WTC11 (cell line): ENCODE results near the gene PEX6. TPM values are rescaled to one million over a fixed set of nuclear protein-coding genes. Genes with fewer than 3 reads are reported as not detected.

Experiments used
- ATAC-seq: fragments of 200-7000 bp; cut with Tn5 transposase; 2 replicates; pipeline ENCODE4 v1.10.0; 2021; ENCODE audit warnings: mild to moderate bottlenecking, moderate library complexity
- CTCF ChIA-PET: fragments of 300-600 bp; sonication (Branson Sonifier 250); formaldehyde crosslinking; loops from one replicate; lab custom pipeline; 2021; ENCODE audit warnings: antibody characterized with exemption; lab: Charles Lee
- POLR2A ChIA-PET: fragments of 350-600 bp; sonication (Branson Sonifier 250); formaldehyde crosslinking; loops from one replicate; lab custom pipeline; 2021; ENCODE audit warnings: antibody characterized with exemption; lab: Charles Lee
- DNase-seq: peaks from one replicate; pipeline ENCODE4 v3.0.0; 2021; ENCODE audit warnings: low spot score
- H3K27ac Mint-ChIP-seq: 2 replicates; pipeline ENCODE4 v1.8.0; 2021; ENCODE audit warnings: mixed read lengths
- H3K27me3 Mint-ChIP-seq: 2 replicates; pipeline ENCODE4 v1.8.0; 2021; ENCODE audit warnings: low read depth, mild to moderate bottlenecking, moderate library complexity, mixed read lengths
- H3K36me3 Mint-ChIP-seq: 2 replicates; pipeline ENCODE4 v1.8.0; 2021; ENCODE audit warnings: mixed read lengths
- H3K4me1 Mint-ChIP-seq: 2 replicates; pipeline ENCODE4 v1.8.0; 2022; ENCODE audit warnings: mixed read lengths
- H3K4me3 Mint-ChIP-seq: 2 replicates; pipeline ENCODE4 v1.8.0; 2021; ENCODE audit warnings: mild to moderate bottlenecking, moderate library complexity, mixed read lengths
- H3K9me3 Mint-ChIP-seq: 2 replicates; pipeline ENCODE4 v1.8.0; 2021; ENCODE audit warnings: mixed read lengths
- CDX4 ChIP-seq: fragments of 250-450 bp; sonication (Bioruptor Pico); IDR thresholded peaks from 2 replicates; pipeline ENCODE4 v1.9.0; 2021; ENCODE audit warnings: moderate library complexity, mild to moderate bottlenecking, inconsistent platforms, borderline replicate concordance
- CREM ChIP-seq: sonication (generic); formaldehyde crosslinking; IDR thresholded peaks from 2 replicates; pipeline ENCODE4 v1.8.1; 2022; ENCODE audit warnings: mild to moderate bottlenecking, missing genetic modification reagents, moderate library complexity
- ETV6 ChIP-seq: sonication (generic); formaldehyde crosslinking; IDR thresholded peaks from 2 replicates; pipeline ENCODE4 v1.8.1; 2022; ENCODE audit warnings: mild to moderate bottlenecking, missing genetic modification reagents
- GABPB1 ChIP-seq: sonication (generic); formaldehyde crosslinking; IDR thresholded peaks from 2 replicates; pipeline ENCODE4 v1.8.1; 2023; ENCODE audit warnings: mild to moderate bottlenecking, missing genetic modification reagents
- IRF2 ChIP-seq: sonication (generic); formaldehyde crosslinking; IDR thresholded peaks from 2 replicates; pipeline ENCODE4 v1.8.0; 2022; ENCODE audit warnings: low read depth, missing genetic modification reagents, borderline replicate concordance
- JUN ChIP-seq: sonication (generic); formaldehyde crosslinking; IDR thresholded peaks from 2 replicates; pipeline ENCODE4 v1.8.0; 2023; ENCODE audit warnings: mild to moderate bottlenecking, missing genetic modification reagents
- NFATC4 ChIP-seq: fragments of 250-450 bp; sonication (Bioruptor Pico); IDR thresholded peaks from 2 replicates; pipeline ENCODE4 v1.9.0; 2021; ENCODE audit warnings: mild to moderate bottlenecking
- SP1 ChIP-seq: sonication (generic); formaldehyde crosslinking; conservative IDR thresholded peaks from 2 replicates; pipeline ENCODE4 v1.8.1; 2022; ENCODE audit warnings: missing genetic modification reagents
- TEAD4 ChIP-seq: sonication (generic); formaldehyde crosslinking; IDR thresholded peaks from 2 replicates; pipeline ENCODE4 v1.8.0; 2022; ENCODE audit warnings: mild to moderate bottlenecking, missing genetic modification reagents
- ZNF121 ChIP-seq: sonication (generic); formaldehyde crosslinking; IDR thresholded peaks from 2 replicates; pipeline ENCODE4 v1.8.0; 2023; ENCODE audit warnings: missing genetic modification reagents
- ZNF281 ChIP-seq: sonication (generic); formaldehyde crosslinking; IDR thresholded peaks from 2 replicates; pipeline ENCODE4 v1.8.0; 2023; ENCODE audit warnings: mild to moderate bottlenecking, missing genetic modification reagents
- ZNF423 ChIP-seq: fragments of 250-450 bp; sonication (Bioruptor Pico); IDR thresholded peaks from 2 replicates; pipeline ENCODE4 v2.1.2; 2022; ENCODE audit warnings: mild to moderate bottlenecking, moderate library complexity
- total RNA-seq: library from RNA; stranded (reverse); gene quantifications from 3 replicates; pipeline ENCODE4 v1.2.3, GENCODE V29; 2021
- TF ChIP-seq, protein P1 (sequence below): sonication (generic); formaldehyde crosslinking; IDR thresholded peaks from 2 replicates; pipeline ENCODE4 v1.8.1; 2023; ENCODE audit warnings: mild to moderate bottlenecking, missing genetic modification reagents
- TF ChIP-seq, protein P2 (sequence below): sonication (generic); formaldehyde crosslinking; IDR thresholded peaks from 2 replicates; pipeline ENCODE4 v1.8.0; 2022; ENCODE audit warnings: mild to moderate bottlenecking, missing genetic modification reagents
- TF ChIP-seq, protein P3 (sequence below): sonication (generic); formaldehyde crosslinking; IDR thresholded peaks from 2 replicates; pipeline ENCODE4 v1.8.0; 2023; ENCODE audit warnings: missing genetic modification reagents
- TF ChIP-seq, protein P4 (sequence below): fragments of 250-450 bp; sonication (Bioruptor Pico); IDR thresholded peaks from 2 replicates; pipeline ENCODE4 v1.9.0; 2021; ENCODE audit warnings: mild to moderate bottlenecking, borderline replicate concordance

Gene PEX6
- total RNA-seq, 1 experiment from 2014 or later: 8.2 TPM

- TF ChIP-seq ZNF281 (CRISPR knock-in tag) (no peak), CREM (CRISPR knock-in tag) (no peak), ZNF423 (CRISPR knock-in tag) (no peak), TEAD4 (CRISPR knock-in tag) (no peak), JUN (CRISPR knock-in tag) (no peak), IRF2 (CRISPR knock-in tag) (no peak), SP1 (no peak), NFATC4 (CRISPR knock-in tag) (no peak)
- TF ChIP-seq, protein P1, sequence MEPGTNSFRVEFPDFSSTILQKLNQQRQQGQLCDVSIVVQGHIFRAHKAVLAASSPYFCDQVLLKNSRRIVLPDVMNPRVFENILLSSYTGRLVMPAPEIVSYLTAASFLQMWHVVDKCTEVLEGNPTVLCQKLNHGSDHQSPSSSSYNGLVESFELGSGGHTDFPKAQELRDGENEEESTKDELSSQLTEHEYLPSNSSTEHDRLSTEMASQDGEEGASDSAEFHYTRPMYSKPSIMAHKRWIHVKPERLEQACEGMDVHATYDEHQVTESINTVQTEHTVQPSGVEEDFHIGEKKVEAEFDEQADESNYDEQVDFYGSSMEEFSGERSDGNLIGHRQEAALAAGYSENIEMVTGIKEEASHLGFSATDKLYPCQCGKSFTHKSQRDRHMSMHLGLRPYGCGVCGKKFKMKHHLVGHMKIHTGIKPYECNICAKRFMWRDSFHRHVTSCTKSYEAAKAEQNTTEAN (CRISPR knock-in tag): no peak
Measured at GRCh38 chr6:43020052-43020705, 41.2 kb upstream of the PEX6 start (continued).

DNA sequence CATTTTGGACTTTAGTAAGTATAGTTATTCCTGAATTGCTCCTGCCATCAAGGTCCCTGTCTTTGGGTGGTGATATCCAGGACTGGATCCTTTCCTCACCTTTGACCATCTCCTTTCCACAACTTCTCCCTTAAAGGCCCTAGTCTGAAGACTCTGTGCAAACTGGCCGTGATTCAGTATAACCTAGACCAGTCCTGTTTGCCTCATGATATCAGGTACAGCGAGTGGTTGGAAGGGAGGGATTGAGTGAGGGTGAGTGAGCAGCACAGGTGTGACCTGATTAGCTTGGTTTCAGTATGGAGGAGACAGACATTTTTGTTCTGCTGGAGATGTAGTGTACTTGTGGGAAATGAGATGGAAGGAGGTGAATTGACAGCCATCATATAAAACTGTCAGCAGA, 40.2 kb upstream of the PEX6 start:
- TF ChIP-seq CDX4 (CRISPR knock-in tag): no peak
- no peak for TF ChIP-seq GABPB1 (CRISPR knock-in tag)
- TF ChIP-seq, protein P2, sequence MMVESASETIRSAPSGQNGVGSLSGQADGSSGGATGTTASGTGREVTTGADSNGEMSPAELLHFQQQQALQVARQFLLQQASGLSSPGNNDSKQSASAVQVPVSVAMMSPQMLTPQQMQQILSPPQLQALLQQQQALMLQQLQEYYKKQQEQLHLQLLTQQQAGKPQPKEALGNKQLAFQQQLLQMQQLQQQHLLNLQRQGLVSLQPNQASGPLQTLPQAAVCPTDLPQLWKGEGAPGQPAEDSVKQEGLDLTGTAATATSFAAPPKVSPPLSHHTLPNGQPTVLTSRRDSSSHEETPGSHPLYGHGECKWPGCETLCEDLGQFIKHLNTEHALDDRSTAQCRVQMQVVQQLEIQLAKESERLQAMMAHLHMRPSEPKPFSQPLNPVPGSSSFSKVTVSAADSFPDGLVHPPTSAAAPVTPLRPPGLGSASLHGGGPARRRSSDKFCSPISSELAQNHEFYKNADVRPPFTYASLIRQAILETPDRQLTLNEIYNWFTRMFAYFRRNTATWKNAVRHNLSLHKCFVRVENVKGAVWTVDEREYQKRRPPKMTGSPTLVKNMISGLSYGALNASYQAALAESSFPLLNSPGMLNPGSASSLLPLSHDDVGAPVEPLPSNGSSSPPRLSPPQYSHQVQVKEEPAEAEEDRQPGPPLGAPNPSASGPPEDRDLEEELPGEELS (CRISPR knock-in tag): no peak
- TF ChIP-seq ZNF121 (CRISPR knock-in tag): no peak
- no peak for TF ChIP-seq NFATC4 (CRISPR knock-in tag)
- TF ChIP-seq, protein P3, sequence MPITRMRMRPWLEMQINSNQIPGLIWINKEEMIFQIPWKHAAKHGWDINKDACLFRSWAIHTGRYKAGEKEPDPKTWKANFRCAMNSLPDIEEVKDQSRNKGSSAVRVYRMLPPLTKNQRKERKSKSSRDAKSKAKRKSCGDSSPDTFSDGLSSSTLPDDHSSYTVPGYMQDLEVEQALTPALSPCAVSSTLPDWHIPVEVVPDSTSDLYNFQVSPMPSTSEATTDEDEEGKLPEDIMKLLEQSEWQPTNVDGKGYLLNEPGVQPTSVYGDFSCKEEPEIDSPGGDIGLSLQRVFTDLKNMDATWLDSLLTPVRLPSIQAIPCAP (CRISPR knock-in tag): no peak
- no peak for TF ChIP-seq ETV6 (CRISPR knock-in tag)
- TF ChIP-seq, protein P4, sequence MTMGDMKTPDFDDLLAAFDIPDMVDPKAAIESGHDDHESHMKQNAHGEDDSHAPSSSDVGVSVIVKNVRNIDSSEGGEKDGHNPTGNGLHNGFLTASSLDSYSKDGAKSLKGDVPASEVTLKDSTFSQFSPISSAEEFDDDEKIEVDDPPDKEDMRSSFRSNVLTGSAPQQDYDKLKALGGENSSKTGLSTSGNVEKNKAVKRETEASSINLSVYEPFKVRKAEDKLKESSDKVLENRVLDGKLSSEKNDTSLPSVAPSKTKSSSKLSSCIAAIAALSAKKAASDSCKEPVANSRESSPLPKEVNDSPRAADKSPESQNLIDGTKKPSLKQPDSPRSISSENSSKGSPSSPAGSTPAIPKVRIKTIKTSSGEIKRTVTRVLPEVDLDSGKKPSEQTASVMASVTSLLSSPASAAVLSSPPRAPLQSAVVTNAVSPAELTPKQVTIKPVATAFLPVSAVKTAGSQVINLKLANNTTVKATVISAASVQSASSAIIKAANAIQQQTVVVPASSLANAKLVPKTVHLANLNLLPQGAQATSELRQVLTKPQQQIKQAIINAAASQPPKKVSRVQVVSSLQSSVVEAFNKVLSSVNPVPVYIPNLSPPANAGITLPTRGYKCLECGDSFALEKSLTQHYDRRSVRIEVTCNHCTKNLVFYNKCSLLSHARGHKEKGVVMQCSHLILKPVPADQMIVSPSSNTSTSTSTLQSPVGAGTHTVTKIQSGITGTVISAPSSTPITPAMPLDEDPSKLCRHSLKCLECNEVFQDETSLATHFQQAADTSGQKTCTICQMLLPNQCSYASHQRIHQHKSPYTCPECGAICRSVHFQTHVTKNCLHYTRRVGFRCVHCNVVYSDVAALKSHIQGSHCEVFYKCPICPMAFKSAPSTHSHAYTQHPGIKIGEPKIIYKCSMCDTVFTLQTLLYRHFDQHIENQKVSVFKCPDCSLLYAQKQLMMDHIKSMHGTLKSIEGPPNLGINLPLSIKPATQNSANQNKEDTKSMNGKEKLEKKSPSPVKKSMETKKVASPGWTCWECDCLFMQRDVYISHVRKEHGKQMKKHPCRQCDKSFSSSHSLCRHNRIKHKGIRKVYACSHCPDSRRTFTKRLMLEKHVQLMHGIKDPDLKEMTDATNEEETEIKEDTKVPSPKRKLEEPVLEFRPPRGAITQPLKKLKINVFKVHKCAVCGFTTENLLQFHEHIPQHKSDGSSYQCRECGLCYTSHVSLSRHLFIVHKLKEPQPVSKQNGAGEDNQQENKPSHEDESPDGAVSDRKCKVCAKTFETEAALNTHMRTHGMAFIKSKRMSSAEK (CRISPR knock-in tag): no peak
- TF ChIP-seq, all 79 proteins: peak for 0
- Mint-ChIP-seq H3K4me1 (peaks cover 20% of the 10 kb centered on the region), H3K27ac (no peak overlapping the region), H3K27me3 (no peaks in the 10 kb centered on the region), H3K9me3 (no peaks in the 10 kb centered on the region), H3K36me3 (peaks cover 27% of the 10 kb centered on the region), H3K4me3 (no peak overlapping the region)
- POLR2A ChIA-PET: no interaction called here
- DNase-seq: no peak
- CTCF ChIA-PET: interaction anchor here (1.2 kb wide), 1 partner anchor 55 kb away, joined by 3 read pairs; no protein-coding TSS in a partner anchor
- no peak for ATAC-seq
